NB4 (cell line): ENCODE results near the gene FANCC.

Experiments used
- CTCF ChIP-seq: IDR thresholded peaks from one replicate; pipeline ENCODE4 v1.5.1; 2012; ENCODE audit warnings: low read depth, low read length
- POLR2A ChIP-seq: IDR thresholded peaks from 2 replicates; pipeline ENCODE4 v1.6.1; 2011; ENCODE audit warnings: mild to moderate bottlenecking; ENCODE audit not compliant: insufficient read length; ENCODE audit errors: extremely low read depth

- TF ChIP-seq CTCF, result peak; percentile 24
- TF ChIP-seq POLR2A, result no peak
These were observed 229.8 kb downstream of the FANCC start for GRCh38 chr9:95087659-95088242.
